B cell (primary cell): Measurements from ENCODE around the gene CC2D2A.

ENCODE experiments used
- EZH2 ChIP-seq: IDR thresholded peaks from 2 replicates; pipeline ENCODE4 v1.6.1; 2012; ENCODE audit warnings: borderline replicate concordance, low read depth, mild to moderate bottlenecking, moderate library complexity, low read length; ENCODE audit not compliant: insufficient read depth, poor library complexity, severe bottlenecking
- TF ChIP-seq, protein P1 (sequence below): fragments of 200-600 bp; IDR thresholded peaks from one replicate; pipeline ENCODE4 v1.8.0; 2022; ENCODE audit warnings: antibody characterized with exemption, mild to moderate bottlenecking

DNA sequence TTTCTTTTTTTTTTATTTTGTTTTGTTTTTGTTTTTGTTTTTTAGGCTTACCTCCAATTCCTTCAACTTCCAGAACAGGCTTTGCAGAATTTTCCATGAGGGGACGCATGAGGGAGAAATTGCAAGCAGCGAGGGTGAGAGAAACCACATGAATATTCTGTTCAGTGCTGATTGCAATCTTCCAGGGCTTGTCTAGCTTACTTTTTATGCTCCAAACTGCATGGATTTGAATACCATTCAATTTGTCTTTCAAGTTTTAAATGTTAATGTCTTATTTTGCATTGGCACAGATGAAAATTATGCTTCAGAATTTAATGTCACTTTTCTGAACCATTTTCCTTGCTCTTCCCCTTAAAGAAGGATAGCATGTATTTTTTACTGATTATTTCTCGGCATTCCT, 32.7 kb downstream of the CC2D2A start:
- TF ChIP-seq, protein P1, sequence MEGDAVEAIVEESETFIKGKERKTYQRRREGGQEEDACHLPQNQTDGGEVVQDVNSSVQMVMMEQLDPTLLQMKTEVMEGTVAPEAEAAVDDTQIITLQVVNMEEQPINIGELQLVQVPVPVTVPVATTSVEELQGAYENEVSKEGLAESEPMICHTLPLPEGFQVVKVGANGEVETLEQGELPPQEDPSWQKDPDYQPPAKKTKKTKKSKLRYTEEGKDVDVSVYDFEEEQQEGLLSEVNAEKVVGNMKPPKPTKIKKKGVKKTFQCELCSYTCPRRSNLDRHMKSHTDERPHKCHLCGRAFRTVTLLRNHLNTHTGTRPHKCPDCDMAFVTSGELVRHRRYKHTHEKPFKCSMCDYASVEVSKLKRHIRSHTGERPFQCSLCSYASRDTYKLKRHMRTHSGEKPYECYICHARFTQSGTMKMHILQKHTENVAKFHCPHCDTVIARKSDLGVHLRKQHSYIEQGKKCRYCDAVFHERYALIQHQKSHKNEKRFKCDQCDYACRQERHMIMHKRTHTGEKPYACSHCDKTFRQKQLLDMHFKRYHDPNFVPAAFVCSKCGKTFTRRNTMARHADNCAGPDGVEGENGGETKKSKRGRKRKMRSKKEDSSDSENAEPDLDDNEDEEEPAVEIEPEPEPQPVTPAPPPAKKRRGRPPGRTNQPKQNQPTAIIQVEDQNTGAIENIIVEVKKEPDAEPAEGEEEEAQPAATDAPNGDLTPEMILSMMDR, result no peak
- no peak for TF ChIP-seq EZH2
